C4-2B (cell line): ENCODE measurements around the gene KCNH6.

Experiments used
- H3K27ac ChIP-seq: fragments of 450-650 bp; 2 replicates; pipeline ENCODE4 v1.5.1; 2017
- CTCF ChIP-seq: fragments of 450-650 bp; conservative IDR thresholded peaks from 2 replicates; pipeline ENCODE4 v1.5.1; 2017; ENCODE audit warnings: mild to moderate bottlenecking
- ZFX ChIP-seq: fragments of 450-650 bp; IDR thresholded peaks from 2 replicates; pipeline ENCODE4 v1.6.1; 2017

KCNH6 gene

GRCh38 chr17:63514974-63515373 is 8.2 kb upstream of the KCNH6 start:
- no peak overlapping the region for H3K27ac ChIP-seq
- no peak for TF ChIP-seq ZFX
- TF ChIP-seq CTCF, result no peak

DNA sequence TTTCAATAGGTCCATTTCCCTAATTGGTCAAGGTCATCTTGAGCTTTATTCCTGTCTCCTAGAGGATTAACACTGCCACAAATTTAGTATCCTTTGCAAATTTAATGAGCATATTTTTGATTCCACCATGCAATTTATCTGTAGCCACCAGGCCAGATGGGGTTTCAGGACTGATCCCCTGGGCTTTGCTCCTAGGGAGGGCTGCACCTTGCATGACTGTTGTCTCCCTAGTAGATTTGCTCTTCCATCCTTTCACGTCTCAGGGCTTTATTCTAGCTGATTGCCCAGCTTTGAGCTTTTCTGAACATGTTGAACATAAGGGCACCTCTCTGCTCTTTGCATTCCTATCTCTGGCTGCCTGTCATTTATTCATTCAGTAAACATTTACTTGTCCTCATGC is 7.7 kb upstream of the KCNH6 start:
- H3K27ac ChIP-seq, result no peak overlapping the region
- TF ChIP-seq ZFX, result no peak
- no peak for TF ChIP-seq CTCF

DNA sequence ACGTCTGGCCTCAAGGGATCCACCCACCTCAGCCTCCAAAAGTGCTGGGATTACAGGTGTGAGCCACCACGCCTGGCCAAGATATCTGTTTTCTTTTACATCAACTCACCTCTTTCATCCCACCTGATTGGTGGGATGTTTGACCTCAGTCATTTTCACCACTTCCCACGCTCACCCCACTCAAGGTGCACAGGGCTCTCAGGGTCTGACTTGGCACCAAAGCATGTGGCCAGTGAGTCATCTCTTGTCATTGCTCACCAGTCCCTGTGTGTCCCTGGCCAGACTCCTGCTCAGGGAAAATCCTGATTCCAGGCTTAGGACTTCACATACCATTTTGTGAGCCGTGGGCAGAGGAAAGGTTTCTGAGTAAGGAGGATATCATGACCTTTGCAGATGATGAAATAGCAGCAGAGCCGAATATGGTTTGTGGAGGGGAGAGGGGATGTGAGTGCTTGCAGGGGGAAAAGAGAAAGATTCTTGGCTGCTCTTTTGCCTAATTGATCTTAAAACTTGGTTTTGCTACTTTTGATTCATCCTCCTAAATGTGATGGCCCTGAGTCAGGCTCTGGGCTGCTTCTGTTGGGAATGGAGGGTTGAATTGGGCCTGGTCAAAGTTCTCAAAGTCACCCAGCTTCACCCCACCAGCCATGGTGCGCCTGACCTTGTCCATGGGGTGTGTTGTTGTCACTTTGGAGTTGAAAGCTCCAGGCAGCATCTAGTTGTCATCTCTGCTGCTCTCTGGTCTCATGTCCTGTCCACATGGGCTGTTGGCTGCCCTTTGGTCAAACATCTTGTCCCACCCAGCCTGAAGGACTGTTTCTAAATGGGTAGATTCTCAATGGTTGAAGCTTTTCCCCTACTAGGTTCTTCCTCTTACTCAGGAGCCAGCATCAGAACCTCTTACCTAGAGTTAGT is 6.0 kb upstream of the KCNH6 start:
- no peak overlapping the region for H3K27ac ChIP-seq
- TF ChIP-seq CTCF (no peak), ZFX (no peak)

DNA sequence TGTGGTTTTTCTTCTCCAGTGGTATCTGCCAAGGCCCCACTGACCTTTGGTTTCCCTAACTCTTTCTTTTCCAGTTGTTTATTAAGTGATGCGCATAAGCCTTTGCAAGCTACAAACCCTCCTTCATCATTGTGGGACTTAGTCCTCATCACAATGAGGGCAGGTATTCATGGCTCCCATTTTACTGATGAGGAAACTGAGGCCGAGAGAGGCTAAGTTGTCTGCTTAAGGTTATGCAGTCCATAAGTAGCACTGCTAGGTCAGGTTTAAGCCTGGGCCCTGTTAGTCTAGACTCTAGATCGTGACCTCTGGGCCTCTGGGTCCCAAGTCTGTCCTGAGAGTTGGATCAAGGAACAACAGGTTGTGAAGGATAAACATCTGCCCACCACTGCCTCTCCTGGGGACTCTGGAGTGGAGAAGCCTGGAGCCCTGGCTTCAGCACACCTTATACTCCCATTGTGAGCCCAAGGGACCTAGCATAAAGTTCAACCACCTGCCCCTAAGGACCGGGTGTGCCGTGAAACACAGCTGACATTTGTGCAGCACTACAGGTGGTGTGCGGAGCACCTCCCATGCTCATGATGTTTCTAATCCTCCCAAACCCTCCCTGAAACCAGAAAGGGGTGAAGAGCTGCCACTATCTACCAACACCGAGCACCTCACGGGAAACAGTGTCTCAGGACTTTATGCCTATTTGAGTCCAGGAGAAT is 5.2 kb upstream of the KCNH6 start:
- no peak for TF ChIP-seq CTCF
- TF ChIP-seq ZFX, result no peak
- H3K27ac ChIP-seq, result no peak overlapping the region

DNA sequence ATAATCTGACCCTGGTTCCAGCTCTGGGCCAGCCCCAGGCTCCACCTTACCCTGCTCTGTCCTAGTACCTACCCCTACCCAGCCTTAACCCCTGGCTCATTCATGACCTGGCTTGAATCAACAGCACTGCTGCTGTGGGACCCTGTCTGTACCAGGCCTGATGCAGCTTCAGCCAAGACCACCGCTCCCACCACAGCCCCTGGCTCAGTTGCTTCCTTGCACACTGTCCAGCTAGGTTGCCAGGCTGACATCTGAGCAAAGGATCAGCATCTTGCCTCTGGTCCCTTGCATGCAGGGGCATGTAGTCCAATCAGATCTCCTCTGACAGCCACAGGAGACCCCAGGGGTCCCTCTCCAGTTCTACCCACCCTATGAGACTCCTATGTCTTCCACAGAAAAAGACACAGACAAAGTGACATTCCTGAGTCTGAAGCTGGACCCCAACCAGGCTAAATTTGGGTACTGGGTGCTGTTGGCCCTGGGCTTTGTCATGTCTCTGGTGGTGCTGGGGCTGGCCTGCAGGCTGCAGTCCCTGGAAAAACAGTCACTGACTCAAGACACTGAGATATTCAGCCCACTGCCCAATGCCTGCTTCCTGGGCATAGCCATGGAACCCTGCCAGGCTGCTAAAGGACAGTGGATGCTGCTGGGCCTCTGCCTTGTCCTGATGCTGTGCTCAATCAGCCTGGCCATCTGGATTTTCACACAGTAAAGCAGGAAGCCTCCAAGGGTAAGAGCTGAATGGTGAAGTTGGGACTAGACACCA is 3.9 kb upstream of the KCNH6 start:
- no peak overlapping the region for H3K27ac ChIP-seq
- TF ChIP-seq CTCF, result no peak
- TF ChIP-seq ZFX, result no peak

GRCh38 chr17:63519972-63520882 is 2.9 kb upstream of the KCNH6 start:
- no peak overlapping the region for H3K27ac ChIP-seq
- TF ChIP-seq ZFX, result no peak
- no peak for TF ChIP-seq CTCF
